NCI-H446 treated with DMSO at 0.1 percent for 48 hours (cell line): Measurements from ENCODE around the gene SNAPC2.
"Not testable (repeated sequence)": the region's sequence is repeated elsewhere in the genome, so short reads cannot be mapped to it uniquely, and the experiment has no call there.

Experiments used
- DNase-seq: peaks from one replicate; lab custom pipeline; 2025; lab: John Stamatoyannopoulos, UW

SNAPC2 gene

GRCh38 chr19:7909471-7910067 is 10.6 kb upstream of the SNAPC2 start:
- no peak for DNase-seq

GRCh38 chr19:7910321-7911161 is 9.6 kb upstream of the SNAPC2 start:
- DNase-seq: no peak

GRCh38 chr19:7911508-7912143 is 8.5 kb upstream of the SNAPC2 start:
- DNase-seq: no peak

GRCh38 chr19:7912144-7912696 is 7.9 kb upstream of the SNAPC2 start:
- no peak for DNase-seq

- no peak for DNase-seq
Observed at GRCh38 chr19:7912697-7913564, 7.2 kb upstream of the SNAPC2 start.

- no peak for DNase-seq
Observed at GRCh38 chr19:7913652-7914051, 6.5 kb upstream of the SNAPC2 start.

- DNase-seq: no peak
Observed at GRCh38 chr19:7914099-7914498, 6.0 kb upstream of the SNAPC2 start.

GRCh38 chr19:7914598-7915045 is 5.5 kb upstream of the SNAPC2 start, which contains the start of gene TGFBR3L:
TSS of gene TGFBR3L (plus strand) at chr19:7914830.
- no peak for DNase-seq

GRCh38 chr19:7915250-7916102 is 4.7 kb upstream of the SNAPC2 start:
- DNase-seq: no peak

- DNase-seq: no peak
Observed at GRCh38 chr19:7916103-7916954, 3.8 kb upstream of the SNAPC2 start.

- DNase-seq: no peak
Observed at GRCh38 chr19:7916955-7917266, 3.2 kb upstream of the SNAPC2 start.

- no peak for DNase-seq
Observed at GRCh38 chr19:7917267-7918061, 2.7 kb upstream of the SNAPC2 start.

- DNase-seq: not testable (repeated sequence)
Observed at GRCh38 chr19:7918062-7918614, 2.0 kb upstream of the SNAPC2 start.

GRCh38 chr19:7918615-7919421 is 1.3 kb upstream of the SNAPC2 start:
- no peak for DNase-seq

GRCh38 chr19:7920519-7921301 is 572 bp downstream of the SNAPC2 start:
- peak; percentile 94 for DNase-seq

GRCh38 chr19:7921302-7921966 is 1.3 kb downstream of the SNAPC2 start:
- no peak for DNase-seq
